ENCODE data around the gene SEC14L3.
"Not testable (repeated sequence)": the region's sequence is repeated elsewhere in the genome, so short reads cannot be mapped to it uniquely, and the experiment has no call there.

SEC14L3 gene

DNA sequence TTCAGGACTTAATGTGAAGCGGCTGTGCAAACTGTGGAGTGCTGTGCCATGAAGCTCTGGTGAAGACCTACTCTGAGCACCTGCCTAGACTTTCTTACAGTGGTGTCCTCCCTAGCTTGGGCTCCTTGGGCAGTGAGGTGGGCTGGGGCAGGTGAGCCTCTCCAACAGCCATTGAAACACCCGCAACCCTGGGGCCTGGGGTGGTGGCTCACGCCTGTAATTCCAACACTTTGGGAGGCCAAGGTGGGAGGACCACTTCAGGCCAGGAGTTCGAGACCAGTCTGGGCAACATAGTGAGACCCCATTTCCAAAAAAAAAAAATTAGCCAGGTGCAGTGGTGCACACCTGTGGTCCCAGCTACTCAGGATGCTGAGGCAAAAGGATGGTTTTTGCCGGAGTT, 14.3 kb upstream of the SEC14L3 start:
- DNase-seq (ENCODE audit: low read depth in 2 of 2), result no peak

DNA sequence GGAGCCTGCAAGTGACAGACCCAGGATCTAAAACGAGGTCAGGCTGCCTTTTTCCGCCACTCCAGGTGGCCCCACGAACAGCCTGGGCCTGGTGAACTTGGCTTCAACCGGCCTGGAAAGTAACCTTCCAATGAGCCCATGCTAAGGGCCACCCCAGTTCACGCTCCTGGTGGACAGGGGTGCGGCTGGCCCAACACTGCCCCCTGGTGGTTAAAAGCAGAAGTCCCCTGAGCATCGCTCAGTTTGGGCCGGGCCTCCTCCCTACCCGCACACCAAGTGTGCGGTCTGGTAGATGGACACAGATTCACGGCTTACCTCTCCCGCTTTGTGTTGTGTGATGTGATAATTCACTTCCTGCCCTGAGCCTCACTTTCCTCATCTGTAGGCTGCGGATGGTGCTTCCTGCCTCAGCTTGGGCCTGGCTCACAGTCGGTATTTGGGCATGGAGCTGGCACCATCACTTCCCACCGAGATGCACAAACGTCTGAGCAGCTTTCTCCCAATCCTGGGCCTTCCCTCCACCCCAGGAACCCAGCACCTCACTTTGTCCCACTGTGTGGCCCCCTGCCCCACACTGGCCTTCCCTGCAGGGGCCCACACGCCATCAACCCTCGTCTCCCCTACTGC, 13.7 kb upstream of the SEC14L3 start:
- DNase-seq (ENCODE audit: low read depth in 2 of 2), result no peak

DNA sequence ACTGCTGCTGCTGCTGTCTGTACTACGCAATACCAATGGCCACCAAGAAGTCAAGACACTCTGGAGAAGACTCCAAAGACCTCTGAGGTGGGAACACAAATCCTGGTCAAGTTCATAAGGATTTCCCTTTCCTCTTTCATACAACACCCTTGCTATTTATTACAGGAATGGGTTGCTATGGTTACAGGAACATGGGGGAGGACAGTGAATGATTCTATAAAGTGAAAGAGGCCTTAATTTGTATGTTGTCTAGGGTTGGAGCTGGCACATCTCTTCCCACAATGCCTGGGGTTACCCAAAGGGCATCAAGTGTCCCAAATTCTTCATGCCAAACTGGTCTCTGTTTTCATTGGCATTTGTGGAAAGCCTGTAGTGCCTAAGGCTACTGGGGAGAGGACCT, 11.4 kb upstream of the SEC14L3 start:
- no peak for DNase-seq (ENCODE audit: low read depth in 2 of 2)

DNA sequence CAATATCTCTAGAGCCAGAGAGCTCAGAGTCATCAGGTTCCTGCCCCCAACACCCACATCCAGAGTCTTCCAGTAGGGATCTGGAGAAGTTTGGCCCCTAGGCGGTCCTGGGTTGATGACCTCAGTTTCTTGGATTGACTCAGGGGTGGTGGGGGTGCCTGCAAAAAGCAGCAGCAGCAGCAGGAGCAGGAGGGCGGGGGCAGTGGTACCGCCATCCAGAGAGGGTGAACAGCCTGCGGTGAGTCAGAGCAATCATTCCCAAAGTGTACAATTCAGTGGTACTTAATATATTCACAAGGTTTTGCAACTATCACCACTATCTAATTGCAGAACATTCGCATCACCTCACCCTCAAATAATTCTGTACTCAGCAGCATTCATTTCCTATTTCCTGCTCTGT, 9.9 kb upstream of the SEC14L3 start:
- DNase-seq (ENCODE audit: low read depth in 2 of 2), result no peak

DNA sequence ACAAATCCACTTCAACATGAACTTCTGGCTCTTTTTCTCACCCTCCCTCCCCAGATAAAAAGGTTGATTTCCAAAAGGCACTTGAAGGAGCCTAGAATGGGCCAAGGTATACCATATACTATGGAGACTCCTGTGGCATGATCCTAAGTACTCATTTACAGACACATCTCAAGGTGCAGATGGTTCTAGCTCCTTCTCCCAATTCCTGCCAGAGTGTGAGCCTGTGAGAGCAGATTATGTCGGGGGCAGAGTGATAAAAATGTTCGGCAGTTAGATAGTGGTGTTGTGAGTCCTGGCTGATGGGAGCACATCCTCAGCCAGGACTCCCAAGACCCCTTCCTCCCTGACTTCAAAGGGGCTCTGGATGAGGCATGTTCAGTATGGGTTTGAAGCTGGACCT, 8.2 kb upstream of the SEC14L3 start:
- no peak for DNase-seq (ENCODE audit: low read depth in 2 of 2)

DNA sequence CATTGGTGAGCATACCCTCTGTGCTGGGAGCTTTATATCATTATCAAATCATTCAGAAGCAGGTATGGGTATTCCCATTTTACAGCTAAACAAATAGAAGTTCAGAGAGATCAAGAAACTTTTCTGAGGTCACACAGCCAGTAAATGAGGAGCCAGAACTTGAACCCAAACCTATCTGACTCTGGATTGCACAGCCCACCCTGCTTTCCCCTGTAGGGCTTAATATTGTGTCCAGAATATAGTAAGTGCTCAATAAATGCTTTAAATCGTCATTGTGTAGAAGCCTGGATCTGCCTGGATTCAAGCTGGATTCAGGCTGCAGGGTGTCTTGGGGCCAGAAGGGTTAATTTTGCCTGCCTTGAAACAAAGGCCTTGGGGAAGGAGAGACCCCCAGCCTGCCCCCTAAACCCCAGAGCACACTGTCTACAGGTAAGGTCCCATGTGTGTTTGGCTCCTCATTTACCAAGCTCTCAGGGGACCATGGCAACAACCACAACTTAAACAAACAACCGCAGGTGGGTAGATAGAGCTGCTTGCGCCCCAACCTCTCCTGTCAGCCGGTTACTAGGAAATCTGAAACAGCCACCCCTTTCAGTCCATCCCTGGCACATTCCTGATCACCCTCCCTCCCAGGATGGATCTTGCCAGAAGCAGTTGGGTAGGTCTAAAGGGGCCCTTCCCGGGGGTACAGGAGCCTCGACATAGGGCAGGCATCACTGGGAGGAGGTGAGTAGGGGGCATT, 3.0 kb upstream of the SEC14L3 start:
- no peak for DNase-seq (ENCODE audit: low read depth in 2 of 2)

DNA sequence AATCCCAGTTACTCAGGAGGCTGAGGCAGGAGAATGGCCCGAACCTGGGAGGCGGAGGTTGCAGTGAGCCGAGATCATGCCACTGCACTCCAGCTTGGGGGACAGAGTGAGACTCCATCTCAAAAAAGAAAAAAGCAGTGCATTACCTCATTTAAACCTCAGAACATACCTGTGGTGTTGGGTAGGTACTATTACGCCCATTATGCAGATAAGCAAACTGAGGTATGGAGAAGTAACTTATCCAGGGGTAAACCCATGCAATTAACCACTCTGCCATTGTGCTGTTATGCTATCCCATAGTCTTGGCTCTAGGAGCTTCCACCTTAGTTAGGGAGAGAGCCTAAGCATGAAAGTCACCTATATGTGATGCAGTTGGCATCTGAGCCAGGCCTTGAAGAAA, 2.3 kb upstream of the SEC14L3 start:
- DNase-seq (ENCODE audit: low read depth in 2 of 2), result no peak

DNA sequence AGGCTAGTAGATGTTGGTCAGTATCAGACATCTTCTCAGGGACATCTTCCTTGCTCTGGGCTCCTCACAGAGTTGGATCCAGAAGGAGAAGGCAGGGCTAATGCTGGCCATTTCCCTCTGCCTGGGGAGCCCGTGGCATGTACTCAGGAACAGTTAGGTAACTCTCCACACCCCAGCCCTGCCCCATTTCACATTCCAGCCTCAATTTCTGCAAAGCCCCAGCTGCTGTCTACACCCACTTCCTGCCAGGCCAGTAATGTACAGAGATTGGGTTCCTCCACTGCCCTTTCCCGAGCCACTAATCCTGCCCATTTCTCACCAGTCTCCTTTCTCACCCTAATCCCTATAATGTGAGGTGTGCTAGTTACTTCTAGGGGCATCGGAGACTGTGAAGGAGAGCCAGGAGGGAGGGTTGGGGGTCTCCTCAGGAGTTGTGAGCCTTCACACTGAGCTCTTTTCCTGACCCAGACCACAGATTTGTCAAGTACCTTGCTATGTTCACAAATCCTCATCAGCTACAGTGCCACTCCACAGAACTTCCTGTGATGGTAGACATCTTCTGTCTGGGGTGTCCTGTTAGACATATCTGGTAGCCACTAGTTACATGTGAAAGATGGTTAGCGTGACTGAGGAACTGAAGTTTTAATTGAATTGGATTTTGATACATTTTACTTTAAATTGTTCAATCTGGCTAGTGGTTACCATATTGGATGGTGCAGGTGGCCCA, 1.3 kb upstream of the SEC14L3 start:
- DNase-seq (ENCODE audit: low read depth in 2 of 2), result no peak

DNA sequence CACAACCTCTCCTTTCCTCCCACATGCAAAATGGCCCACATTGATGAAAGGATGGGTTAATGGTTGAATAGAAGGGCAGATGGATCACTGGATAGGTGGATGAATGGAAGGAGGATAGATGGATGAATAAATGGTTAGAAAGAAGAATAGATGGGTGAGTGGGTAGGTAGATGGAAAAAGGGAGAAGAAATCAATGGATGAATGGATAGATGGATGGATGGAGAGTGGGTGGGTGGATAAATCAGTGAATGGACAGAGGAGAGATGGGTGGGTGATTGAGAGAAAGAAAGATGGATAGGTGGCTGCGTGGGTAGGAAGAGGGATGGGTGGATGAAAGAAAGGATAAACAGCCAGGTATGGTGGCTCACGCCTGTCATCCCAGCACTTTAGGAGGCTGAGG, 1.2 kb downstream of the SEC14L3 start:
- DNase-seq (ENCODE audit: low read depth in 2 of 2), result no peak

DNA sequence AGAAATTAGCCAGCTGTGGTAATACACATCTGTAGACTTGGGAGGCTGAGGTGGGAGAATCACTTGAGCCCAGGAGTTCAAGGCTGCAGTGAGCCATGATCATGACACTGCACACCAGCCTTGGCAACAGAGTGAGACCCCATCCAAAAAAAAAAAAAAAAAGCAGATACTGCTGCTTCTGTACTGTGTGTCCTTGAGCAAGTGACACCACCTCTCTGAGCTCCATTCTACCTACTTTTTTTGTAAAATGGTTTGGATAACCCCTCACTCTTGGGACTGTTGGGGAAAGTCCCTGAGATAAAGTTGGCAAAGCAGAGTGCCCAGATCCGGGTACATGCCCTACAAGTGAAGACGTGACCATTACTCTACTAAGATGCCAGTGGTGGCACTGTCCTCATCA, 2.7 kb downstream of the SEC14L3 start:
- no peak for DNase-seq (ENCODE audit: low read depth in 2 of 2)

DNA sequence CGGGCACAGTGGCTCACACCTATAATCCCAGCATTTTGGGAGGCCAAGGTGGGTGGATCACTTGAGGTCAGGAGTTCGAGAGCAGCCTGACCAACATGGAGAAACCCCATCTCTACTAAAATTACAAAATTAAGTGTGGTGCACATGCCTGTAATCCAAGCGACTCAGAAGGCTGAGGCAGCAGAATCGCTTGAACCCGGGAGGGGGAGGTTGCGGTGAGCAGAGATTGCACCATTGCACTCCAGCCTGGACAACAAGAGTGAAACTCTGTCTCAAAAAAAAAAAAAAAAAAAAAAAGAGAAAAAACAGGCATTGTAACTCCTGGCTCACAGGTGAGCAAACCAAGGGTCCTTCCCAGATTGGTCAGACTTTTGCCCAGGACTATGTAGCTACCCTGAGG, 11.3 kb downstream of the SEC14L3 start:
- DNase-seq (ENCODE audit: low read depth in 2 of 2), result not testable (repeated sequence)

DNA sequence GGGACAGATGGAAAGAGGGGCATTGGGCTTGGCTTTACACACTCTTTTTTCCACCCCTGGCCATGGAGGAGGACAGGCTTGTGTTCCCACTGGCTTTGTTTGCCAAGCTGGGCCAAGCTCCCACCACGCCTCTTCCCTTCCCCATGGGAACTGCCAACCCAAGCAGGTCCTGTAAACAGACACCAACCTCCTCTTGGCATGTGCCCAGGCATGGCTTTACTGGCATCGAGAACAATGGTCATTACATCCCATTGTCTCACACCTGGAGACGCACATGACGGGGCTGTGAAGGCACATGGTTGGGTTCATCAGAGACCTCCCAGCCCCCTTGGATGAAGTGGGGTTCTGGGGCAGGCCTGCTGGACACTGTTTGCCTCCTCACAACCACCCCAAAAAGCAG, 11.7 kb downstream of the SEC14L3 start:
- no peak for DNase-seq (ENCODE audit: low read depth in 2 of 2)

DNA sequence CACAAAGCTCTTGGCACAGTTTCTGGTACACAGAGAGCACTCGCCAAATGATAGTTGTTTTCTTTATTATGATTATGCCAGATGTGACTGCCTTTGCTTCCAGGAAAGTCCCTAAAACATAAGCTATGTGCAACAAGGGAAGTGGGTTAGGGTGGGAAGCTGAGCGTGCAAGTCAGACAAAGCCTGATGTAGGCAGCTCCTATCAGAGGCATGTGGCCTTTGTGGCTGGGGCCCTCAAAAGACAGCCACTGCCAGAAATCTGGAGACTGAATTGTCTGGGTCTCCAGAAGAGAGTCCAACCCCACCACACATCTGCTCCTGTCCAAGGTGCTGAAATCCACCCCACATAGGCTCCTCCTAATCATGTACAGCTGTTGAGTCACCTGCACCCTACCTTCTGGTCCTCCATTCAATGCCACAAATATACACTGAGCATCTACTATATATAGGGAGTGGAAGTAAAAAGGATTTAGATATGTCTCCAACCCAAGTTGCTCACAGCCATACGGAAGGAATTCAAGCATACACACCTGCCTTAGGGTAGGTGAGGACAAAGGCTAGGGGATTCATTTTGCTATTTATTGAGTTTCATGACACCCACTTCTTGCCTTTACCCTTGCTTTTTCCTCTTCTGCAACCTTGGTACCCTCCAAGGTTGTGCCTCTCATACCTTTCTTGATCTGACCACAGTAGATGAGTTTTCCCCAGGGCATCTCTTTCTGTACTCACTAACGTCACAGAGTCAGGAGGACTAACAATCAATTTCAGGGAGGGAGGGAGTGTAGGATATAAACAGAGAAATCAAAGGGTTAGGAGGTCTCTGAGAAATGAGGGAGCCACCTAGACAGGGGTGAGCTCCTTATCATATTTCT, 12.4 kb downstream of the SEC14L3 start:
- no peak for DNase-seq (ENCODE audit: low read depth in 2 of 2)

DNA sequence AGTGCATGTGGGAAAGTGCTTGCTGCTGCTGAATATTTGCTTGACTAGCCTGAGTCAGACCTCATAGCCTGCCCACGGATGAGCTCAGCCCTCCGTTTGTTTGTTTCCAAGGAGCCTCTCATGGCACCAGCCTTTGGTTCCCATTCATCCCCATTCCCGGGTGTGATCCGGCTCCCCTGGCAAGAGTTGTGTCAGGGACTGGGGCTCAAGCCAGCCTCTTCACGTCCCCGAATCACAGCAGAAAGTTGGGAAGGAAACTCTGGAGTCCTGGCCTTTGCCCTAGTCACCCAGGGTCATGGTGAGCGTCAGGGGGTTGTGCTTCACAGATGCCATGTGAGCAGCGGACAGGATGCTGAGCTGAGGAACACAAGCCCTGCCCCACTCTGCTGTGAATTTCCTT, 13.8 kb downstream of the SEC14L3 start:
- no peak for DNase-seq (ENCODE audit: low read depth in 2 of 2)

DNA sequence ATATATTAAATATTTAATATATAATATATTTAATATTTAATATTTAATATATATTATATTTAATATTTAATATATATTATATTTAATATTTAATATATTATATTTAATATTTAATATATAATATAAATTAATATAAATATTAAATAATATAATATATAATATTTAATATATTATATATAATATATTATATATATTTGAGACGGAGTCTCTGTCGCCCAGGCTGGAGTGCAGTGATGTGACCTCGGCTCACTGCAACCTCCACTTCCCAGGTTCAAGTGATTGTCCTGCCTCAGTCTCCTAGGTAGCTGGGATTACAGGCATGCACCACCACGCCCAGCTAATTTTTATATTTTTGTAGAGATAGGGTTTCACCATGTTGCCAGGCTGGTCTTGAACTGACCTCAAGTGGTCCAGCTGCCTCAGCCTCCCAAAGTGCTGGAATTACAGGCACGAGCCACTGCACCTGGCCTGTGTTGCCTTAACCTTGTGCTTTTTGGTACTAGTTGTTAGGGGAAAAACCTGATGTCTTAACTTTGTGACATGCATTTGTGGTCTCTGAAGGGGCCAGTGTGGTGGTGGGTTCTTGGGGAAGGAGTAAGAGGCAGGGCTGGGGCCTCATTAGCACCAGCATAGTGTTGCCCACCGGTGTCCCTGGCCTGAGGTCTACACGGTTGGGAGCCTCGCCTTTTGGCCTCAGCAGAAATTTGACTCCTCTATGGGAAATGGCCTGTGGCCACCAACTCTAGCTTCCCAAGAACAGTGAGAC, 16.6 kb downstream of the SEC14L3 start:
- no peak for DNase-seq (ENCODE audit: low read depth in 2 of 2)

DNA sequence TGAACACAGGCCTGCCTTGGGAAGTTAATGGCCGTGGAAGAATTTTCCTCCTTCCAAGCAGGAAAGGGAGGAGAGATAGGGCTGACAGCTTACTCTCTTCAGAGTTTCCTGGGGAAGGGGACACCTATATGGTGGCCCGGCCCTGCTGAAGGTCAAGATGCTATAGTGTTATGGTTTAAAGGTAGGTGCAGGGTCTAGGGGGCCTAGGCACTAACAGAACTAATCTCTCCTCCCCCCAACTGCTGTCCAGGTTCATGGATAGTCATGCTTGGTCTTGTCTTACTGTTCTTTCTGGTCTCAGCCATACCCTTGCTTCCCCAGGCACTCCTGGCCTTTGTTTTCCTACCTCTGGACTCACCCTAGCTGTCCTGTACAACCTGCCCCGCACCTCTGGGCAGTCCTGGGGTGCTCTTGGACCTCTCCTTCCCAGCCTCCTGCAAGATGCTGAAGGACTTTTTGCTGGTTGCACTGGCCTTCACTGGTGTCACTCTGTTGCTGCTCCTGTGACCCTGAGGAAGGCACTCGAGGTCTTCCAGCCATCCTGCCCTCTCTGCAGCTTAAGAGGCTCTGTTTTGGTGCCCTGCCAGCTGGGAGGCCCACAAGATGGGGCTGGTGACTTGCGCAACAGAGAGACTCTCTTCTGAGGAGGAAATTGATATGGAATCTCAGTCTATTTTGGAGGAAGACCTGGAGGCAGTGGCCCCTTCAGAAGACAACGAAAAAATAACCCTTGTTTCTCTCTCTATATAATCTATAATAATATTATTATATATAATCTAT, 17.9 kb downstream of the SEC14L3 start:
- no peak for DNase-seq (ENCODE audit: low read depth in 2 of 2)

DNA sequence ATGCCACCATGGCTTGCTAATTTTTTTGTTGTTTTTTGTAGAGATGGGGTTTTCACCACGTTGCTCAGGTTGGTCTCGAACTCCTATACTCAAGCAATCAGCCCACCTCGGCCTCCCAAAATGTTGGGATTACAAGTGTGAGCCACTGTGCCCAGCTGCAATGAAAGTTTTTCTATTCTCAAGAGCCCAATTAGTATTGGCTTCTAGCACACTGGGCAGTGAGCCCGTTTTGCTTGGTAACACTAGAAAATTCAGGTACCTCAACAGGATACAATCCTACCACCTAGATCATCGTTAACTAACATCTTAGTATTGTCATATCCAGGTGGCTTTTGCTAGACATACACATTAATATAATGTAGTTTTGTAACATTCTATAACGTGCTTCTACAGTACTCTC, 19.0 kb downstream of the SEC14L3 start:
- no peak for DNase-seq (ENCODE audit: low read depth in 2 of 2)

DNA sequence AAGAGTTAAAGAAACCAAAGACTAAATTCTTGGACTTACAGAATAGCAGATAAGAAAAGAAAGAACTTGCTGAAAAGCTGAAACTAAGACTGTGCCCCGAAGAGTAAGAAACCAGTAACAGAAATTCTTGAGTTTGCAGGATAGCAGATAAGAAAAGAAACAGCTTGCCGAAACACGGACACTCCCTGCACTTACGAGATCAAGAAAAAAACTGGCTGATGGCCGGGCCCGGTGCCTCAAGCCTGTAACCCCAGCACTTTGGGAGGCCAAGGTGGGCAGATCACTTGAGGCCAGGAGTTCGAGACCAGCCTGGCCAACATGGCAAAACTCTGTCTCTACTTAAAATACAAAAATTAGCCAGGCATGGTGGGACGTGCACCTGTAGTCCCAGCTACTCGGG, 20.3 kb downstream of the SEC14L3 start:
- DNase-seq (ENCODE audit: low read depth in 2 of 2), result not testable (repeated sequence)

DNA sequence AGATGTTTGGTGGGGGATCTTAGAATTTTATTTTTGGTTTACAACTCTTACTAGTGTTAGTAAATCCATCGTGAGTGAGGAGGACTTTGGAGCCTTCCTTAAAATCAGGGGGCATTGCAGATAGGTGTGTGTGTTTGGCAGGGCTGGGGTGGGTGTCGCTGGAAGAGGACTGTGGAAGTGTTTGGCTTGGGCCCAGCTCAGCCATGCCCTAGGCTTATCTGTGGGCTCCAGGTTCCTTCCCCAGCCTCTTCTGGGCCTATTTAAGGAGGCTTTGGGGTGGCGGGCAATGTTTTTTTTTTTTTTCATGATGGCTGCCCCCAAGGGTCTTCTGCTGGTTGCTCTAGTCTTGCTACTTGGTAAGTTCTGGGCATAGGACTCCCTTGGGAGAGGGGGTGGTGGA, 24.2 kb downstream of the SEC14L3 start:
- no peak for DNase-seq (ENCODE audit: low read depth in 2 of 2)

DNA sequence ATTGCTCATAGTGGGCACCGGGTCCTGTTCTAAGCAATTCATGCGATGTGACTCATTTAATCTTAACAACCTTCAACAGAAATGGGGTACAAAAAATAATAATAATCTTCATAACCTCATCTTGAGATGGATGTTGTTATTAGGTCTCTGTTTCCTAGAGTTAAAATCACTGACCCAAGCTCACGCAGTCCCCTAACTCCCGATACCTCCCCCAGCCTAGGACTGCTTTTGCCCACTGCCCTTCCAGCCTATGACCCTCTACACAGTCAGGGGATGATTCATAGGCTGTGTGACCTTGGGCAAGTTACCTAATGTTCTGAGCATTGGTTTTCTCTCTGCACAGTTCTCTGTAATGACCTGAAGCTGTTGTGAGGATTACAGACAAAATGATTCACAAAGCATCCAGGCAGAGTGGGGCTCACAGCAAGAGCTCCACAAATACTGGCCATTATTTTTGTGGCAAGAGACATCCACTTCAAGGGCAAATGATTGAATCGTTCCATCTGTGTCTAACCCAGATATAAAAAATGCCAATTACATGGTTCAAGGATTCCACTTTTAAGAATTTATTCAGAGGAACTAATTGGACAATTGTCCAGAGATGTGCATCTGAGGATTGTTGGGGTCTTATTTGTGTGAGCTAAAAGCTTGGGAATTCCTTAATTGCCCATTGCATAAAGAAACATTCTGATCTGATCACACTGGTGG, 26.2 kb downstream of the SEC14L3 start:
- DNase-seq (ENCODE audit: low read depth in 2 of 2), result no peak
